Activated CD4-positive, alpha-beta T cell treated with anti-CD3 and anti-CD28 coated beads for 24 hours (primary cell): Measurements from ENCODE around the gene DGKI.
A peak's percentile ranks its signal among the peaks of the same experiment; 100 is the strongest.

Experiments used
- DNase-seq, 2 donors: peaks; one replicate each; pipeline ENCODE4 v3.0.0-alpha.2; 2020; ENCODE audit warnings: low read depth in 2 of 2

DGKI gene

DNA sequence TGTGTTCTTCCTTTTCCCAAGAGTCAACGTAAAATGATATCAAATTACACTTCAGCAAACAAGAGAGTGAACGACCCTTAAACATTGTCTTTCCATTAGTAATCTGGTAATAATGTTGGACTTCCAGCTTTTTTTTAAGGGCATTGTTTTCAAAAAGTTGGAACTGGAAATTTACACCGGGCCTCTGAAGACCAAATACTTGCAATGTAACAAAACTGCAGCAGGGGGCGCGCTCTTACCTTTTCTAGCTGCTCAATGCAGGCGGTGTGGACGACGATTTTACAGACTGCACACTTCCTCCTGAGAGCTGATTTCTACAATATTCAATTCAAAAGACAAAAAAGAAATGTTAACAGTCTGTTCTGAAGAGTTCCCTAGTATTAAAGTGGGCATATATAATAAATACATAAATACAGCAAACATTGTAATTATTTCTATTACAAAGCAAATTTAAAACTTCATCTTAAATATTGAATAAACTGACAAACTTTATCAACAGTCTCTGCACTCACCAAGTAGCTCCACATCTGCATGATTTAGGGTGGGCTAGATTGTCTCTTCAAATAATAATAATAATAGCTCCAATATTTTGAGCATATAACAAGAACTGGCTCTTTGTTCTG is 190.4 kb downstream of the DGKI start:
- DNase-seq = peak; percentile 53 to 60

DNA sequence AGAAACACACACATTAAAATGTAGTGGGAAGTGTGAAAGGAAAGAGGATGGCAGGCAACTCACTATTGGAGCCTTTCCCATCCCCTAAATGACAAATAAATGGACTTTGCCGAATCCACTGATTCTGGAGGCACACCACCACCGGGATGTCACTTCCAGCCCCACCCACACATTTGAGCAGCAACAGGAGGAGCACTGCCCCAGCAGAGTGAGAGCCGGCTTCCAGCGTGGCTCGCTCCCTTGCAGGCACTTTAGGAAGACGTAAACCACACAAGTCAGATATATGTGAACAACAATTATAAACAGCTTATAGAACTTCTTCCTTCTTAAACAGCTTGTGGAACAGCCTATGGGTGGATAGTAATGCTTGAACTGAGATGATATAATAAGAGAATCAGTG is 191.0 kb downstream of the DGKI start:
- DNase-seq = no peak

- DNase-seq = no peak
Observed at GRCh38 chr7:137652721-137653120, 194.1 kb downstream of the DGKI start.

DNA sequence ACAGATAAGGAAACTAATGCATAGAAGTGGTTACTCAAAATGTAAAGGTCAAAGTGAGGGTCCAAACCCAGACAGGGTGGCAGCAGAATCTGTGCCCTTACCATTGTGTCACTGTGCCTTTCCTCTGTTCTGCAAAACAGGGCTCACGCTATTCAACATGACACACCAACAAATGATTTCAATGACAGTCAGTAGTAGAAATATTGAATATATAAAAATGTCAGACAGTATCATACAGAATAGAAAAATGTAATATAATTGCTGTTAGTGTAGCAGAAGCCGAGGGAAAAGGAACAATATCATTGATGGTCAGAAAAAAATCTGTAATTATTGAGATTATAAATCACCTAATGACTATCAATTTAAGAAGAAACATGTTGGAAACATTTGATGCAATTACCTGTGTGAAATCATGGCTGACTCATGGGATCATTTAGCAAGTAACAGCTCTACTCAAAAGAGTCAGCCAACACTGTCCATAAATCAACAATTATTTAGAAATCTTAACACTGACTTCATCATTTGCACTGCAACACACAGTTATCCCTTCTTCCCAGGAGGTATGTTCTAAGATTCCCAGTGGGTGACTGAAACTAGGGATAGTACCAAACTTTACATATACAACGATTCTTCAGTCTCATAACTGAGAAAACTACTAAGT is 198.7 kb downstream of the DGKI start:
- DNase-seq = no peak

DNA sequence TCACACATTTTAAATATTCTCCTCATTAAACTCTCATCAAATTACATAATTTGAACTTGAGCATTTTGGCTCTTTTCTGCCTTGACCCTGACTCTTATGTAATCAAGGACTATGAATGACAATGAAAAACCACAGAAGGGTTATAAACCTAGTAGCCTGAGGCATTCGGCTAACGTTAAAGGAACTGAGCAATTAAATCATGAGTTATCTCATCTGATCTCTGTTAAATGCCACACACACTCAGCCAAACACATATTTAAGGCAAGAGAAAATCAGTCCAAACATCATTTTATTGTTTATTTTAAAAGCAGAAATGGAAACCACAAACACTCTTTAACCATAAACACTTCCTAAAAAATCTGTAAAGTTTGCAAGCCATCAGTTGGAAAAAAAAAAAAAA is 204.3 kb downstream of the DGKI start:
- DNase-seq = no peak

DNA sequence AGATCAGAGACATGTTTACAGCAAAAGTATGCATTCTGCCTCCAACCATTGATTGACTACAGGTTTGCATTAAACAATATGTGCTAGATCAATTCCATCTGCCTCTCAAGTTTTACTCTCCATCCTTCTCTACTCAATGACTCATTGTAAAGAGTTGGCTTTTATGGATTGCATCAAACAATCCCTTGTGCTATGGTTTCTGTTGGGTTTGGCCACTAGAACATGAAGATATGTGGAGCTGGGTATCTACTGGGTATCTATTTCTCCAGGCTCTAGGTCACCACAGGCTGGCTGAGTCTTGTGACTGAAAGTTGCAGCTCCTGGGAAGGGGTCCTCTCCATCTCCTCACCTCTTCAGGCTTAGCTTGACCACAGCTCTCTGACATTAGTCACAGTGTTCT is 204.7 kb downstream of the DGKI start:
- no peak for DNase-seq

GRCh38 chr7:137636376-137636775 is 210.4 kb downstream of the DGKI start:
- DNase-seq = no peak

- no peak for DNase-seq
Observed at GRCh38 chr7:137635874-137636273, 210.9 kb downstream of the DGKI start.

- DNase-seq = no peak
Observed at GRCh38 chr7:137635132-137635531, 211.6 kb downstream of the DGKI start.

DNA sequence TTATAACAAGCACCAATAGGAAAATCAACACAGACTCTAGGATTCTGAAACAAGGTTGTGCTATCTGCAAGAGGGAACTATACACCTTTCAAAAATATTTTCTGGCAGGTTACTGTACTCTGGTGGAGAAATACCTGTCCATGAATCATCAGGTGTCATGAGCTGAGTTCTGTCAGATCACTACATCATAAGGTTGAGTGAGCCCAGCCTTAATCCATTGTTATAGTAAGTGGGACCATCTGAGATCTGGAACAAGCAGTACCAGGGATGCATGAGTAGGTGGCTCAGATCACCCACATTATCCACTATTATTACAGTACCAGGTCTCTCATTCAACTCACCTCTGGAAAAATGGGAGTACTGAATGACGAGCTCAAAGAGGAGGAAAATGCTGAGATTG is 212.4 kb downstream of the DGKI start:
- DNase-seq = no peak

DNA sequence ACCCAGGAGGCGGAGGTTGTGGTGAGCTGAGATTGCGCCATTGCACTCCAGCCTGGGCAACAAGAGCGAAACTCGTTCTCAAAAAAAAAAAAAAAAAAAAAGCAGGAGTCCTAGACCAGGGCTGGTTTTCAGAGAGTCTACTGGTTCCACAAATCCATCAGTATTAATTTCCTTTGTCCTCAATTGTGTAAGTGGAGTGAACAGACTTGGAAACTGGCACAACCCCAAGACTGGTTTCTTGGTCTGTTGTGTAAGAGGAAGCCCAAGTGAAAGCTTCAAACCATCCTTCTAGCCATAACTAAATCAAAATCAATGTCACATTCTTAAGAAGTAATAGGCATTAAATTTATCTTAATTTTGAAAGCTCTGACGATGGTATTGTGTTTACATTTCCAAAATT is 213.6 kb downstream of the DGKI start:
- no peak for DNase-seq

GRCh38 chr7:137628216-137628615 is 218.6 kb downstream of the DGKI start:
- no peak for DNase-seq

GRCh38 chr7:137626469-137627067 is 220.2 kb downstream of the DGKI start:
- DNase-seq = peak in 1 of 2 donors; percentile 9

DNA sequence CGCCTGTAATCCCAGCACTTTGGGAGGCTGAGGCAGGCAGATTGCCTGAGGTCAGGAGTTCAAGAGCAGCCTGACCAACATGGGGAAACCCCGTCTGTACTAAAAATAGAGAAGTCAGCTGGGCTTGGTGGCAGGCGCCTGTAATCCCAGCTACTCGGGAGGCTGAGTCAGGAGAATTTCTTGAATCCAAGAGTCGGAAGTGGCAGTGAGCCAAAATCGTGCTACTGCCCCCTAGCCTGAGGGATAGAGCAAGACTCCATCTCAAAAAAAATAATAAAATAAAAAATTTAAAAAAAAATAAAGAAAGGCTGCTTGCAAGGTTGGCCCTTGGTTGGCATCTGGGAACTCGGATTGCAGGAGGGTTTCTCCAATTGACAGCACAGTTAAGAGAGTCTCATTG is 221.6 kb downstream of the DGKI start:
- DNase-seq = no peak

GRCh38 chr7:137619181-137619580 is 227.6 kb downstream of the DGKI start:
- no peak for DNase-seq

- no peak for DNase-seq
Observed at GRCh38 chr7:137618748-137619147, 228.0 kb downstream of the DGKI start.

GRCh38 chr7:137613006-137613525 is 233.7 kb downstream of the DGKI start:
- DNase-seq = no peak

GRCh38 chr7:137611606-137612005 is 235.2 kb downstream of the DGKI start:
- no peak for DNase-seq

DNA sequence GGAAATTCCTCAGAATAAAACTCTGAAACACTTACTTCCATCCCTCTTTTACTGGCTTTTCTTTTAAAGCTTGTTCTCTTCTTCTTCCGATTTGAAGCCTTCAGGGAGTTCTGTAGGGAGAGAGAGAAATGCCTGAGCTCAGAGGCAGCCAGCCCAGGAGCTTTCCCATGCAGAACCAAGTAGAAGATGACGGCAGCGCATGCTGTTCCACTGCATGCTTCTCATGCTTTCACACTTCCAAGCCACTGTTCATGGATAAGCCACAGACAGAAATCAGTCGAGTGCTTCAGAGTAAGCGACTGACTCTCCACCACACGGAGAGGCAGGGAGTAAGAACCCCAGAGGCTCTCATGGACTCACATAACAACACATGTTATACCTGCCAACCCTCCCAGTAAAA is 237.3 kb downstream of the DGKI start:
- no peak for DNase-seq

DNA sequence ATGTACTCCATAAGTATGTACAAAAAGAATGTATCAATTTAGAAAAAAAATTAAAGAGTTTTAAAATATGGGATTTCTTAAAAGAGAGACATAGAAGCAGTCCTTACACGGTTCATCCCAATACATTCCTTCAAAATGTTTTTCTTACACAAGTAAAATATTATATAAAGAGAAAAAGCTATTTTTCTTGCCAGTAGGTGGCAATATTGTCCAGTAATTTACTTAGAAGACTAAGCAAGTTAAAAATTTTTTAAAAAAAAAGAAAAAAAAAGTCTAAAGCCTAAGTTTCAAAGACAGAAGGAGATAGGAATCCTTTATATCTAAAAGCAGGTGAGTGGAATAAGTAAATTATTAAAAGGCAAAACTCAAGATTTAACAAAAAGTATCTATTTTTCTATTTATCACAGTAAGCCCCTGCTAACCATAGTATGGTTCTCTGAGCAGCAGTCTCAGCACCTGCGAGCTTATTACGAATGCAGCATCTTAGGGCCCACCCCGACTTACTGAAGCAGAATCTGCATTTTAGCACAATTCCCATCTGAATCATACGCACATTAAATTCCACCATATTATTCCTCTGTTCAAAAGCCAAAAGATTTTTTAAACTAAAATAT is 240.6 kb downstream of the DGKI start:
- DNase-seq = no peak

- no peak for DNase-seq
Observed at GRCh38 chr7:137603043-137603442, 243.7 kb downstream of the DGKI start.

DNA sequence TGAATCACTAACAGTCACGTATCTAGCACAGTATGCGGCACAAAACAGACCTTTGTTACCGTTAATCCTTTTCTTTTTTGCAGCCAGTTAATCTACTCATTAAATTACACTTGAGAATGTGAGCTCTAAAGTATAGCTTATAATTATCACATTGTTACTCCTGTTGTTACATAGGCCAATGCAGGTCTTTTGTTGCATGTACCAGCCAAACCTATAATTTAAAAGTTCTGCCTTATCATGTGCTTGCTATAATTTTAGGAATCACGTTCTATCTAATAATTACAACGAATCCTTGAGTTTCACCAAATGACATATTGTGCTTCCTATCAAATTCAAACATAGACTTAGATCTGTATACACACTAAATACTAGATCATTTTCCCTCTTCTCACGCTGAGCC is 245.1 kb downstream of the DGKI start:
- no peak for DNase-seq

GRCh38 chr7:137597856-137598255 is 248.9 kb downstream of the DGKI start:
- DNase-seq = no peak
